ENCODE measurements around the gene NBPF14. TPM values are rescaled to one million over a fixed set of nuclear protein-coding genes. Genes with fewer than 3 reads are reported as not detected.
"Not testable (repeated sequence)": the region's sequence is repeated elsewhere in the genome, so short reads cannot be mapped to it uniquely, and the experiment has no call there.

The NBPF14 gene
- 10 to 100 TPM in 10 of 12 donors, 1 to 10 TPM in 1, not detected in 1; 6.5 to 24.2 (median 17.0) TPM for polyA plus RNA-seq (ENCODE audit: insufficient read length in 12 of 12)
- long read RNA-seq, donor 1 = 0 reads
- long read RNA-seq, donor 2, partial matches to known transcripts = 0 of 1 reads
- long read RNA-seq, donor 2, other reads (novel, unspliced or antisense) = 0 of 1 reads
- long read RNA-seq, donor 3 = 0 reads
- long read RNA-seq, donor 4 = 0 reads
- long read RNA-seq, donor 5 = 0 reads
- long read RNA-seq, donor 6 = 0 reads
- long read RNA-seq, donor 7 = 0 reads
- long read RNA-seq, donor 8 = 0 reads
- long read RNA-seq, donor 9 = 0 reads
- long read RNA-seq, donor 10, partial matches to known transcripts = 0 of 5 reads
- long read RNA-seq, donor 10, other reads (novel, unspliced or antisense) = 5 of 5 reads
- long read RNA-seq, donor 11, partial matches to known transcripts = 0 of 2 reads
- long read RNA-seq, donor 11, other reads (novel, unspliced or antisense) = 0 of 2 reads

GRCh38 chr1:148595911-148596310 lies at the start of gene NBPF14:
Gene NBPF14, minus strand, starts transcription at chr1:148596011. Its CDS starts 294 bp downstream, at chr1:148595717.
- not testable (repeated sequence) for DNase-seq

DNA sequence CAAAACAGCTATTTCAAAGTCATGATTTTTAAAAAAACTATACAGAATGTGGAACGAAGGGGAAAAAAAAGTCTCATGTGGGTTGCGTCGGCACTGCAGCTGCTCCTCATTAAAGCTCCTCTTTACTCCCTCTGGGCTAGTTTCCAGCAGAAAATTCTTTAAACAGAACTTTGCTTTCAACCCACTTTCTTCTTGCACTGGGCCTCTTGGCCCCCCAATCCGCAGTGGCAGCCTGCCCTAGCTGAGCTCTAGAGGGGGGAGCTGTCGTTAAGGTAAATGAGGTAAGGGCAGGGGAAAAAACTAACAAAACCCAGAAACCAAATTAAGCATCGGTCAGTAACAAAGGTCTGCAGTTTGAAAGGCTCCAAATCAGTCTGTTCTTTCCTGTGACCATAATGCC lies 29.6 kb upstream of the NBPF14 start:
- not testable (repeated sequence) for DNase-seq

GRCh38 chr1:148618216-148618615 lies 22.4 kb upstream of the NBPF14 start:
- not testable (repeated sequence) for DNase-seq

GRCh38 chr1:148605266-148605665 lies 9.5 kb upstream of the NBPF14 start:
- peak; percentile 30 for DNase-seq

- not testable (repeated sequence) for DNase-seq
Measured at GRCh38 chr1:148595360-148595759, 451 bp downstream of the NBPF14 start.

DNA sequence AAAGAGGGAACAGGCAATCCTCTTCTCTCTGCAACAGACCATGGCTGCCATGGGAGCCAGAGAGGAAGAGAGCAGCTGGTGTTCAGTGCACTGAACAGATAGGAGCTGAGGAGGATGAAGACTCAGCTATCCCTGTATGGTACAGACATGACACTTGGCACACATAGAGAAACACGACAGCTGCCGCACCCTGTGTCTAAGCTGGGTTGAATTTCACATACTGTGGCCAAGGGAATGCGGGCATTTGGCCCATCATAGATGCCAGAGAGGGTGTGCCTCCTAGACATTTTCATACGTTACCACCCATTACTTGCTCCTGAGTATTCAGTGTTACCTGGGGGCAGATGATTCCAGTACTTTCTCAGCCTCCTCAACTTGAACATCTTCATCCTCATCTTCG lies 4.7 kb downstream of the NBPF14 start:
- DNase-seq = not testable (repeated sequence)

DNA sequence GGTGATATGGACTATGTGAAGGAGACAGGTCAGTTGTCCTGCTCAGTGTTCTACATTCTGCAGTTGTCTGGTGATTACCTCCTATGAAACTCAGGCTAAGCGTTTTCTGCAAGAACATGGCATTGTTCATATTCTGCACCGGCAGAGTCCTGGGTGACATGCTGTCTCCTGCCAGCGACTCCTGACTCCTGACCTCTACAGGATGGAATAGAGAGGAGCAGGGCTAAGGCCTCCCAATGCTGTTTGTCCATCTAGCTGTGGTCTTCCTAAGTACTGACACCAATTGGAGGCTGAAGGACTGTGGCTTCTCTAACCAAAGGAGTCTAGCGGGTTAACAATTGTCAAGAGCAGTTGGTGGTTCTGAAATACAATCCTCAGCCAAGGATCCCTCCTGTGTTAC lies 63.7 kb downstream of the NBPF14 start:
- DNase-seq = not testable (repeated sequence)

DNA sequence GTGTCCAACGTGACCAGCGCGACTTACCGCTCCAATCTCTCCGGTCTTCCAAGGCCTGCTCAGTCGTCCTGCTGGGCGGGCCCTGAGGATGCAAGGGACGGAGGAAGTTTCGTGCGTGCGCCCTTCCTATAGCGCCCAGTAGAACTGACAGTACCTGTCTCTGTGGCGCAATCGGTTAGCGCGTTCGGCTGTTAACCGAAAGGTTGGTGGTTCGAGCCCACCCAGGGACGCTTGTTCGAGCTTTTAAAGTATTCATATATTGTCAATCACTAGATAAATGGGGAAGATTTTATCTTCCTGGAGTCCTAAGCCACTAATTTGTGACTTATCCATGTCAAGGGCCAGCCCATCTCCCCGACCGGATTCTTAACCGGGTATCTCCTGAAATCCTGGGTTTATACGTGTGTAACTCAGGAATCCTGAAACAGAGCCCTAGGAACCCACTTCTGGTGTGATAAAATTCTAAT lies 66.7 kb downstream of the NBPF14 start:
- not testable (repeated sequence) for DNase-seq

- DNase-seq = not testable (repeated sequence)
Measured at GRCh38 chr1:148528591-148528990, 67.2 kb downstream of the NBPF14 start.

GRCh38 chr1:148526587-148526986 lies 69.2 kb downstream of the NBPF14 start:
- not testable (repeated sequence) for DNase-seq

GRCh38 chr1:148523205-148524144 lies 72.3 kb downstream of the NBPF14 start:
- DNase-seq = not testable (repeated sequence)

DNA sequence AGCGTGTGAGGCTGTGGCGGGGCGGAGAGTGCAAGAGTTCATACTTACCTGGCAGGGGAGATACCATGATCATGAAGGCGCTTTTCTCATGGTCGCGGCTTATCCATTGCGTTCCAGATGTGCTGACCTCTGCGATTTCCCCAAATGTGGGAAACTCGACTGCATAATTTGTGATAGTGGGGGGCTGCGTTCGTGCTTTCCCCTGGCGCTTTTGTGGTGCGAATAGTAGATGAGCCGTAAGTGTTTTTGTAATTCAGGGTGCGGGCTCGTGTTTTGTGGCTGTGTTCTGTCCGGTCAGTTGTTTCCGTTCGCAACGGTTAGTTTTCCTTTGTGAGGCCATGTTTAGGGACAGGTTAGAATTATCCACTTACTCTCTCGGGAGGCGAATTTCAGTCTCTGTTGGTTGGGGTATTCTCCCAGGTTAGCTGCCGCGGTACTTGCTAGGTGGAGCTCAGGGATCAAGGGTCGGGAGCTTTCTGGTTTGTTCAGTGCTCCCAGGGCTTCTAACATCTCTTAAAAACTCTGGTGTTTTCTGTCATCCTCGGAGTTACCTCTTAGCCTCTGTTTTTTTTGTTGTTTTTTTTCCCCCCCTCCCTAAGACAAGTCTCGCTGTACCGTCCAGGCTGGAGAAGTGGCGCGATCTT lies 73.1 kb downstream of the NBPF14 start:
- DNase-seq = peak; percentile 86

GRCh38 chr1:148522072-148522471 lies 73.7 kb downstream of the NBPF14 start:
- peak; percentile 71 for DNase-seq

GRCh38 chr1:148514310-148514709 lies 81.5 kb downstream of the NBPF14 start:
- not testable (repeated sequence) for DNase-seq

DNA sequence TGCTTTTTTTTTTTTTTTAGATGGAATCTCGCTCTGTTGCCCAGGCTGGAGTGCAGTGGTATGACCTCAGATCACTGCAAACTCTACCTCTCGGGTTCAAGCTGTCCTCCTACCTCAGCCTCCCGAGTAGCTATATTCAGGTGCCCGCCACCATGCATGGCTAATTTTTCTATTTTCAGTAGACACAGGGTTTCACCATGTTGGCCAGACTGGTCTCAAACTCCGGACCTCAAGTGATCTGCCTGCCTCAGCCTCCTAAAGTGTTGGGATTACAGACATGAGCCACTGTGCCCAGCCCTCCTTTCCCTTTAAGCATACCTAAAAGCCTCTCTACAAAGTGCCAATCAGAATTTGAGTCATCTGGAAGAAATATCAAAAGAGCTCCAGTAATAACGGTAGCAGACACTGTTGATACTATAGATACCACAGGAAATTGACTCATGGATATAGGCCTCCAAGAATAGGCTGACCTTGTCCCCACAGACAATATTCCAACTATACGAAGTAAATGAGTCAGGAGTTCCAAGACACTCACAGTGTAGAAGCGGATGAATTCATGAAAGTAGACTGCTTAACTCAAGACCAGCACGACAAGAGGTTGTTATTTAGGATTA lies 83.1 kb downstream of the NBPF14 start:
- not testable (repeated sequence) for DNase-seq

GRCh38 chr1:148493933-148494332 lies 101.9 kb downstream of the NBPF14 start:
- DNase-seq = not testable (repeated sequence)

DNA sequence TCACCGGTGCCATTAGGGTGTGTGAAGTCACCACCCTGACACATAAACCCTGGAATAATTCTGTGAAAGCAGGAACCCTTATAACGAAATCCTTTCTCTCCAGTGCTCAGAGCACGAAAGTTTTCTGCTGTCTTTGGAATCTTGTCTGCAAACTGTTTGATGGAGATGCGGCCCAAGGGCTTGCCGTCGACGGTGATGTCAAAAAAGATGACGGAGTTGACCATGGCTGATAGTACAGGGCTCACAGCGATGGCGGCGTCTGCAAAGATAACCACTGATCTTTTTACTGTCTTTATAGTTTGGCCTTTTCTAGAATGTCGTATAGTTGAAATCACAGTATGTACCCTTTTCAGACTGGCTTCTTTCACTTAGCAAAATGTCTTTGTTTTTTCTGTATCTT lies 112.8 kb downstream of the NBPF14 start, which contains the start of gene PPIAL4G:
Gene PPIAL4G, minus strand, starts transcription at position 274 of the 400 bp plus-strand sequence. Its CDS starts 50 bp downstream, at position 224.
- not testable (repeated sequence) for DNase-seq
